Kasumi-1 (cell line): Measurements from ENCODE around the gene SLC36A1.

Experiments used
- DNase-seq, 2 experiments: peaks; one replicate each; lab custom pipeline; 2025; lab: John Stamatoyannopoulos, UW

Gene SLC36A1

GRCh38 chr5:151534350-151534749 lies 86.9 kb downstream of the SLC36A1 start:
- no peak for DNase-seq

- DNase-seq, result no peak
These were observed 89.6 kb downstream of the SLC36A1 start for GRCh38 chr5:151537044-151537443.

- no peak for DNase-seq
These were observed 94.2 kb downstream of the SLC36A1 start for GRCh38 chr5:151541571-151541970.
